ENCODE data around the gene BOD1. TPM values are rescaled to one million over a fixed set of nuclear protein-coding genes. Genes with fewer than 3 reads are reported as not detected.

Gene BOD1
- total and polyA plus RNA-seq, 10 of the 15 experiments (the other 5 are each of a cell fraction or from before 2014, with no cell fraction given) = 14.1 to 35.8 (median 29.6) TPM

DNA sequence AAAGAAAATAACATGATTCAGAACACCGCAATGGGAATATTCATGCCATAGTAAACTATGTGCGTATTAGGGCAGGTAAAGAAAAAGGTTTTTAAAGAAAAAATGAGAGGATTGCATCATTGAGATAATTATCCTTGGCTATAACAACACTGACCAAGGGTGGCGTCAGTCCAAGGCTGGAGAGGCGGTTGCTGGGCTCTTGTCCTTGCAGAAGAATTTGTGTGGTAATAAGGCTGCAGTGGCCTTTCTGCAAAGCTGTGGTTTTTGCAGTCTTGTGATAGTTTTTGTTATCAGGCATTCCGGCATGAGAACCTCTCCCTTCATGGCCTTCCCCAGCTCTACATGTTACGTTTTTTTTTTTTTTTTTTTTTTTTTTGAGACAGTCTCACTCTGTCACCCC is 14.0 kb downstream of the BOD1 start:
- FAIRE-seq (no peak), ATAC-seq (no peak), DNase-seq (ENCODE audit: low read depth, low spot score) (no peak)
- WGBS (ENCODE audit: insufficient coverage, insufficient replicate concordance, low lambda C conversion rate, missing lambda C conversion rate) = 100% methylated on average over 5 of the region's 6 CpGs
- no peak for TF ChIP-seq ZNF622 (IDR thresholded peaks at IDR 0.05)
- TF ChIP-seq EGR1 (IDR thresholded peaks at IDR 0.05; ENCODE audit: borderline replicate concordance in 1 of 2, low read depth in 2 of 2, low read length in 2 of 2) = no peak
- TF ChIP-seq SIX5 (IDR thresholded peaks at IDR 0.05; ENCODE audit: low read depth, low read length, severe bottlenecking) = no peak
- TF ChIP-seq, protein P1, sequence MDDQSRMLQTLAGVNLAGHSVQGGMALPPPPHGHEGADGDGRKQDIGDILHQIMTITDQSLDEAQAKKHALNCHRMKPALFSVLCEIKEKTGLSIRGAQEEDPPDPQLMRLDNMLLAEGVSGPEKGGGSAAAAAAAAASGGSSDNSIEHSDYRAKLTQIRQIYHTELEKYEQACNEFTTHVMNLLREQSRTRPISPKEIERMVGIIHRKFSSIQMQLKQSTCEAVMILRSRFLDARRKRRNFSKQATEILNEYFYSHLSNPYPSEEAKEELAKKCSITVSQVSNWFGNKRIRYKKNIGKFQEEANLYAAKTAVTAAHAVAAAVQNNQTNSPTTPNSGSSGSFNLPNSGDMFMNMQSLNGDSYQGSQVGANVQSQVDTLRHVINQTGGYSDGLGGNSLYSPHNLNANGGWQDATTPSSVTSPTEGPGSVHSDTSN (IDR thresholded peaks at IDR 0.05; ENCODE audit: insufficient replicate concordance, low read depth, low read length) = no peak
- TF ChIP-seq CHD4 (IDR thresholded peaks at IDR 0.05) = no peak
- no peak for TF ChIP-seq TCF12 (IDR thresholded peaks at IDR 0.05; ENCODE audit: low read depth, low read length)
- TF ChIP-seq JUND (IDR thresholded peaks at IDR 0.05; ENCODE audit: low read depth, low read length) = no peak
- TF ChIP-seq SIN3A (IDR thresholded peaks at IDR 0.05; ENCODE audit: low read depth, low read length) = no peak
- TF ChIP-seq, protein P2, sequence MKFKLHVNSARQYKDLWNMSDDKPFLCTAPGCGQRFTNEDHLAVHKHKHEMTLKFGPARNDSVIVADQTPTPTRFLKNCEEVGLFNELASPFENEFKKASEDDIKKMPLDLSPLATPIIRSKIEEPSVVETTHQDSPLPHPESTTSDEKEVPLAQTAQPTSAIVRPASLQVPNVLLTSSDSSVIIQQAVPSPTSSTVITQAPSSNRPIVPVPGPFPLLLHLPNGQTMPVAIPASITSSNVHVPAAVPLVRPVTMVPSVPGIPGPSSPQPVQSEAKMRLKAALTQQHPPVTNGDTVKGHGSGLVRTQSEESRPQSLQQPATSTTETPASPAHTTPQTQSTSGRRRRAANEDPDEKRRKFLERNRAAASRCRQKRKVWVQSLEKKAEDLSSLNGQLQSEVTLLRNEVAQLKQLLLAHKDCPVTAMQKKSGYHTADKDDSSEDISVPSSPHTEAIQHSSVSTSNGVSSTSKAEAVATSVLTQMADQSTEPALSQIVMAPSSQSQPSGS (IDR thresholded peaks at IDR 0.05; ENCODE audit: low read length) = no peak
- TF ChIP-seq, protein P3, sequence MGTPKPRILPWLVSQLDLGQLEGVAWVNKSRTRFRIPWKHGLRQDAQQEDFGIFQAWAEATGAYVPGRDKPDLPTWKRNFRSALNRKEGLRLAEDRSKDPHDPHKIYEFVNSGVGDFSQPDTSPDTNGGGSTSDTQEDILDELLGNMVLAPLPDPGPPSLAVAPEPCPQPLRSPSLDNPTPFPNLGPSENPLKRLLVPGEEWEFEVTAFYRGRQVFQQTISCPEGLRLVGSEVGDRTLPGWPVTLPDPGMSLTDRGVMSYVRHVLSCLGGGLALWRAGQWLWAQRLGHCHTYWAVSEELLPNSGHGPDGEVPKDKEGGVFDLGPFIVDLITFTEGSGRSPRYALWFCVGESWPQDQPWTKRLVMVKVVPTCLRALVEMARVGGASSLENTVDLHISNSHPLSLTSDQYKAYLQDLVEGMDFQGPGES (IDR thresholded peaks at IDR 0.05) = no peak
- TF ChIP-seq, protein P4, sequence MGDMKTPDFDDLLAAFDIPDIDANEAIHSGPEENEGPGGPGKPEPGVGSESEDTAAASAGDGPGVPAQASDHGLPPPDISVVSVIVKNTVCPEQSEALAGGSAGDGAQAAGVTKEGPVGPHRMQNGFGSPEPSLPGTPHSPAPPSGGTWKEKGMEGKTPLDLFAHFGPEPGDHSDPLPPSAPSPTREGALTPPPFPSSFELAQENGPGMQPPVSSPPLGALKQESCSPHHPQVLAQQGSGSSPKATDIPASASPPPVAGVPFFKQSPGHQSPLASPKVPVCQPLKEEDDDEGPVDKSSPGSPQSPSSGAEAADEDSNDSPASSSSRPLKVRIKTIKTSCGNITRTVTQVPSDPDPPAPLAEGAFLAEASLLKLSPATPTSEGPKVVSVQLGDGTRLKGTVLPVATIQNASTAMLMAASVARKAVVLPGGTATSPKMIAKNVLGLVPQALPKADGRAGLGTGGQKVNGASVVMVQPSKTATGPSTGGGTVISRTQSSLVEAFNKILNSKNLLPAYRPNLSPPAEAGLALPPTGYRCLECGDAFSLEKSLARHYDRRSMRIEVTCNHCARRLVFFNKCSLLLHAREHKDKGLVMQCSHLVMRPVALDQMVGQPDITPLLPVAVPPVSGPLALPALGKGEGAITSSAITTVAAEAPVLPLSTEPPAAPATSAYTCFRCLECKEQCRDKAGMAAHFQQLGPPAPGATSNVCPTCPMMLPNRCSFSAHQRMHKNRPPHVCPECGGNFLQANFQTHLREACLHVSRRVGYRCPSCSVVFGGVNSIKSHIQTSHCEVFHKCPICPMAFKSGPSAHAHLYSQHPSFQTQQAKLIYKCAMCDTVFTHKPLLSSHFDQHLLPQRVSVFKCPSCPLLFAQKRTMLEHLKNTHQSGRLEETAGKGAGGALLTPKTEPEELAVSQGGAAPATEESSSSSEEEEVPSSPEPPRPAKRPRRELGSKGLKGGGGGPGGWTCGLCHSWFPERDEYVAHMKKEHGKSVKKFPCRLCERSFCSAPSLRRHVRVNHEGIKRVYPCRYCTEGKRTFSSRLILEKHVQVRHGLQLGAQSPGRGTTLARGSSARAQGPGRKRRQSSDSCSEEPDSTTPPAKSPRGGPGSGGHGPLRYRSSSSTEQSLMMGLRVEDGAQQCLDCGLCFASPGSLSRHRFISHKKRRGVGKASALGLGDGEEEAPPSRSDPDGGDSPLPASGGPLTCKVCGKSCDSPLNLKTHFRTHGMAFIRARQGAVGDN (IDR thresholded peaks at IDR 0.05) = no peak
- TF ChIP-seq NR2C2 (IDR thresholded peaks at IDR 0.05; ENCODE audit: borderline replicate concordance, control insufficient read depth, insufficient read length, low read depth) = no peak
- TF ChIP-seq SUZ12 (IDR thresholded peaks at IDR 0.05; ENCODE audit: unreplicated experiment) = no peak
- no peak for TF ChIP-seq SMAD1 (IDR thresholded peaks at IDR 0.05; ENCODE audit: low read depth, partially characterized antibody)
- TF ChIP-seq, protein P5, sequence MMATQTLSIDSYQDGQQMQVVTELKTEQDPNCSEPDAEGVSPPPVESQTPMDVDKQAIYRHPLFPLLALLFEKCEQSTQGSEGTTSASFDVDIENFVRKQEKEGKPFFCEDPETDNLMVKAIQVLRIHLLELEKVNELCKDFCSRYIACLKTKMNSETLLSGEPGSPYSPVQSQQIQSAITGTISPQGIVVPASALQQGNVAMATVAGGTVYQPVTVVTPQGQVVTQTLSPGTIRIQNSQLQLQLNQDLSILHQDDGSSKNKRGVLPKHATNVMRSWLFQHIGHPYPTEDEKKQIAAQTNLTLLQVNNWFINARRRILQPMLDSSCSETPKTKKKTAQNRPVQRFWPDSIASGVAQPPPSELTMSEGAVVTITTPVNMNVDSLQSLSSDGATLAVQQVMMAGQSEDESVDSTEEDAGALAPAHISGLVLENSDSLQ (IDR thresholded peaks at IDR 0.05) = no peak
- H4K20me1 ChIP-seq (ENCODE audit: control insufficient read depth, insufficient read depth) = no peaks in the 10 kb centered on the region
- H3K27ac ChIP-seq (ENCODE audit: control insufficient read depth, insufficient read depth) = no peak overlapping the region
- in situ Hi-C loops (cut with MboI) = no loop called here
- intact Hi-C loops (cut with micrococcal nuclease; ENCODE audit: unreplicated experiment) = no loop called here
- H3K4me1 ChIP-seq (ENCODE audit: control insufficient read depth, insufficient read depth, low read length) = no peaks in the 10 kb centered on the region
- H3K9ac ChIP-seq (ENCODE audit: control insufficient read depth, insufficient read depth, low read length) = no peak overlapping the region
- no peaks in the 10 kb centered on the region for H3K79me2 ChIP-seq (ENCODE audit: control insufficient read depth, insufficient read depth, low read length)
- no peaks in the 10 kb centered on the region for H3K27me3 ChIP-seq (replicated peaks in 1 of 2; ENCODE audit: control insufficient read depth in 2 of 2, insufficient read depth in 2 of 2, low read length in 1 of 2)
- BruUV-seq (replicated peaks) = no TSS peak
- CTCF ChIA-PET = interaction anchor here (1.6 to 2.1 kb wide), 2 partner anchors 10 to 28 kb away, joined by 6 read pairs; no protein-coding TSS in a partner anchor
- H3K36me3 ChIP-seq (ENCODE audit: control insufficient read depth in 2 of 2, insufficient read depth in 2 of 2, low read length in 1 of 2) = peaks cover 6 to 13% of the 10 kb centered on the region in 2 experiments; a peak in 3 of 4 replicates
- H2AFZ ChIP-seq (ENCODE audit: control insufficient read depth, low read depth, low read length) = no peak overlapping the region
- RAD21 ChIA-PET (ENCODE audit: unreplicated experiment) = interaction anchor here (1.2 kb wide), 1 partner anchor 9 kb away, joined by 3 read pairs; no protein-coding TSS in a partner anchor
- no peak overlapping the region for H3K4me3 ChIP-seq
- H3K4me2 ChIP-seq (ENCODE audit: control insufficient read depth, insufficient read depth) = no peak overlapping the region
- POLR2A ChIA-PET = no interaction called here
- SMC1A ChIA-PET (ENCODE audit: uncharacterized antibody, unreplicated experiment) = interaction anchor here (0.6 to 1.2 kb wide), 4 partner anchors 11 to 724 kb away, joined by 3 to 4 read pairs (median 4); no protein-coding TSS in a partner anchor
- H3K9me3 ChIP-seq (replicated peaks; ENCODE audit: control insufficient read depth, insufficient read depth, low read length) = no peaks in the 10 kb centered on the region

Measured in GM12878 (cell line).